CD14-positive monocyte (primary cell): Measurements from ENCODE around the gene BUB1. TPM values are rescaled to one million over a fixed set of nuclear protein-coding genes. Genes with fewer than 3 reads are reported as not detected.
A peak's percentile ranks its signal among the peaks of the same experiment; 100 is the strongest.

ENCODE experiments used
- DNase-seq, 3 donors: peaks; one replicate each; pipeline ENCODE4 v3.0.0-alpha.2; 2011 to 2022
- H2AFZ ChIP-seq: 2 replicates; pipeline ENCODE4 v1.6.0; 2012; ENCODE audit warnings: mild to moderate bottlenecking, low read depth, low read length, inconsistent platforms; ENCODE audit not compliant: insufficient read depth, poor library complexity, severe bottlenecking
- H3K27ac ChIP-seq, 2 donors: 1 replicate in 1 of 2; 2 replicates in 1 of 2; pipeline ENCODE4 v1.5.1; 2012 to 2013; ENCODE audit warnings: low read length in 2 of 2, control low read depth in 1 of 2, inconsistent platforms in 1 of 2, low read depth in 1 of 2, mild to moderate bottlenecking in 1 of 2
- H3K27me3 ChIP-seq, 2 donors: one replicate each; pipeline versions ENCODE4 v1.6.0 to v1.6.1; 2011 to 2013; ENCODE audit warnings: low read length in 2 of 2; ENCODE audit not compliant: control insufficient read depth in 2 of 2, insufficient read depth in 2 of 2
- H3K36me3 ChIP-seq, 2 donors: replicated peaks in 1 of 2; 1 replicate in 1 of 2; 2 replicates in 1 of 2; pipeline versions ENCODE4 v1.5.1 to v1.6.1; 2012 to 2013; ENCODE audit warnings: low read length in 2 of 2, control low read depth in 1 of 2, inconsistent platforms in 1 of 2, mild to moderate bottlenecking in 1 of 2; ENCODE audit not compliant: insufficient read depth in 2 of 2, control insufficient read depth in 1 of 2
- H3K4me1 ChIP-seq, 2 donors: 1 replicate in 1 of 2; 2 replicates in 1 of 2; pipeline versions ENCODE4 v1.5.1 to v1.6.1; 2012 to 2013; ENCODE audit warnings: low read length in 2 of 2, control low read depth in 1 of 2, inconsistent platforms in 1 of 2, mild to moderate bottlenecking in 1 of 2, moderate library complexity in 1 of 2; ENCODE audit not compliant: insufficient read depth in 2 of 2, control insufficient read depth in 1 of 2
- H3K4me2 ChIP-seq: replicated peaks from 2 replicates; pipeline ENCODE3; 2012; ENCODE audit warnings: low read length, moderate library complexity, mild to moderate bottlenecking; ENCODE audit not compliant: poor library complexity, severe bottlenecking; ENCODE audit errors: extremely low read depth
- H3K4me3 ChIP-seq, 3 experiments: fragments of 200-600 bp in 1 of 3; sonication (generic) in 1 of 3; replicated peaks in 1 of 3; 1 replicate in 2 of 3; 2 replicates in 1 of 3; pipeline ENCODE4 v1.5.1; 2011 to 2013; ENCODE audit warnings: low read length in 3 of 3, mild to moderate bottlenecking in 3 of 3, control low read depth in 2 of 3, low read depth in 2 of 3, inconsistent platforms in 1 of 3, moderate library complexity in 1 of 3
- H3K79me2 ChIP-seq: 2 replicates; pipeline ENCODE4 v1.6.0; 2012; ENCODE audit warnings: mild to moderate bottlenecking, control low read depth, inconsistent platforms, low read length, moderate library complexity; ENCODE audit not compliant: insufficient read depth
- H3K9ac ChIP-seq: 2 replicates; pipeline ENCODE4 v1.6.0; 2017; ENCODE audit warnings: low read length, mild to moderate bottlenecking; ENCODE audit not compliant: insufficient read depth, poor library complexity, severe bottlenecking
- H3K9me3 ChIP-seq, 2 donors: replicated peaks in 1 of 2; 1 replicate in 1 of 2; 2 replicates in 1 of 2; pipeline versions ENCODE4 v1.5.1 to v1.6.1; 2012 to 2013; ENCODE audit warnings: low read length in 2 of 2, control low read depth in 1 of 2; ENCODE audit not compliant: control insufficient read depth in 1 of 2, insufficient read depth in 1 of 2
- H4K20me1 ChIP-seq: 2 replicates; pipeline ENCODE4 v1.6.0; 2012; ENCODE audit warnings: mild to moderate bottlenecking, low read length, control low read depth, moderate library complexity; ENCODE audit not compliant: insufficient read depth
- H3K27ac Mint-ChIP-seq, 7 donors: one replicate each; pipeline ENCODE4 v1.8.0; 2020; ENCODE audit warnings: mild to moderate bottlenecking in 7 of 7, mixed read lengths in 7 of 7, moderate library complexity in 6 of 7, inconsistent platforms in 2 of 7
- H3K27me3 Mint-ChIP-seq, 3 donors: one replicate each; pipeline ENCODE4 v1.8.0; 2021 to 2022; ENCODE audit warnings: low read depth in 3 of 3, mild to moderate bottlenecking in 3 of 3, mixed read lengths in 3 of 3, moderate library complexity in 3 of 3, inconsistent platforms in 1 of 3
- H3K36me3 Mint-ChIP-seq, 2 donors: one replicate each; pipeline ENCODE4 v1.8.0; 2020; ENCODE audit warnings: mixed read lengths in 2 of 2, inconsistent platforms in 1 of 2, mild to moderate bottlenecking in 1 of 2
- H3K4me1 Mint-ChIP-seq: one replicate; pipeline ENCODE4 v1.8.0; 2020; ENCODE audit warnings: mild to moderate bottlenecking, mixed read lengths
- H3K4me3 Mint-ChIP-seq, 2 donors: one replicate each; pipeline ENCODE4 v1.8.0; 2020; ENCODE audit warnings: mild to moderate bottlenecking in 2 of 2, mixed read lengths in 2 of 2, moderate library complexity in 1 of 2
- H3K9me3 Mint-ChIP-seq, 7 donors: one replicate each; pipeline ENCODE4 v1.8.0; 2020 to 2022; ENCODE audit warnings: mixed read lengths in 7 of 7, mild to moderate bottlenecking in 6 of 7, moderate library complexity in 6 of 7, inconsistent platforms in 2 of 7
- CTCF ChIP-seq: fragments of 200-600 bp; IDR thresholded peaks from one replicate; pipeline ENCODE4 v1.8.0; 2022; ENCODE audit warnings: antibody characterized with exemption, mild to moderate bottlenecking
- whole genome bisulfite sequencing: methylation state at CpG from one replicate; pipeline ENCODE4 v1.1.5; 2013; ENCODE audit warnings: missing lambda C conversion rate; ENCODE audit not compliant: insufficient coverage; 5-methylcytosine and 5-hydroxymethylcytosine counted together
- intact Hi-C, 2 donors: fragments of 100-400 bp; cut with micrococcal nuclease; formaldehyde crosslinking; loops; one replicate each; pipeline versions ENCODE4 v1.15.0 to v1.15.1; 2023
- polyA plus RNA-seq, 3 donors: library from polyadenylated mRNA; depleted of rRNA in 1 of 3; unstranded in 2 of 3; stranded (reverse) in 1 of 3; fragments of 300-500 nt in 2 of 3; fragments of >200 nt in 1 of 3; fragmentation: Illumina TruSeq in 2 of 3; gene quantifications; 1 replicate in 2 of 3; 2 replicates in 1 of 3; pipeline ENCODE4 v1.2.3, GENCODE V29; 2012 to 2021

Gene BUB1
- polyA plus RNA-seq, 3 donors = 0.11 to 0.30 (median 0.24) TPM

GRCh38 chr2:110662560-110662959 is 15.3 kb downstream of the BUB1 start:
- Histone ChIP-seq H3K27ac (no peak overlapping the region), H3K4me2 (no peak overlapping the region), H3K9me3 (no peaks in the 10 kb centered on the region), H3K79me2 (peaks cover 28% of the 10 kb centered on the region), H4K20me1 (no peaks in the 10 kb centered on the region), H3K4me3 (no peak overlapping the region), H3K36me3 (peaks cover 76 to 99% of the 10 kb centered on the region in 2 donors), H3K9ac (no peak overlapping the region), H3K4me1 (no peaks in the 10 kb centered on the region), H2AFZ (no peak overlapping the region), H3K27me3 (no peaks in the 10 kb centered on the region)
- DNase-seq = no peak
- no CpG with 5 or more reads among the region's 2 CpGs for WGBS
- Mint-ChIP-seq H3K9me3 (no peaks in the 10 kb centered on the region), H3K4me3 (no peak overlapping the region), H3K4me1 (no peaks in the 10 kb centered on the region), H3K27ac (peak overlapping the region in 2 of 7 donors; percentile 13 to 37), H3K36me3 (peaks cover 74 to 90% of the 10 kb centered on the region in 2 donors), H3K27me3 (peaks cover 0 to 1% (median 0%) of the 10 kb centered on the region in 3 donors)
- intact Hi-C loops = no loop called here
- no peak for TF ChIP-seq CTCF

GRCh38 chr2:110660558-110660957 is 17.3 kb downstream of the BUB1 start:
- Mint-ChIP-seq H3K36me3 (peaks cover 72 to 95% of the 10 kb centered on the region in 2 donors), H3K27ac (peak overlapping the region in 1 of 7 donors; percentile 10), H3K27me3 (peaks cover 0 to 1% (median 0%) of the 10 kb centered on the region in 3 donors), H3K9me3 (no peaks in the 10 kb centered on the region), H3K4me3 (no peak overlapping the region), H3K4me1 (no peaks in the 10 kb centered on the region)
- no peaks in the 10 kb centered on the region for H3K9me3 ChIP-seq
- DNase-seq = no peak
- TF ChIP-seq CTCF = no peak
- no peaks in the 10 kb centered on the region for H3K27me3 ChIP-seq
- H3K4me2 ChIP-seq = no peak overlapping the region
- H3K36me3 ChIP-seq = peaks cover 77 to 99% of the 10 kb centered on the region in 2 donors
- H2AFZ ChIP-seq = no peak overlapping the region
- H3K27ac ChIP-seq = no peak overlapping the region
- H3K4me1 ChIP-seq = no peaks in the 10 kb centered on the region
- intact Hi-C loops = no loop called here
- no peak overlapping the region for H3K4me3 ChIP-seq
- H3K79me2 ChIP-seq = peaks cover 23% of the 10 kb centered on the region
- no peak overlapping the region for H3K9ac ChIP-seq
- WGBS = no CpG with 5 or more reads among the region's 3 CpGs
- no peaks in the 10 kb centered on the region for H4K20me1 ChIP-seq
